H1 (cell line): ENCODE results near the gene DBNDD2. TPM values are rescaled to one million over a fixed set of nuclear protein-coding genes. Genes with fewer than 3 reads are reported as not detected.

Experiments used
- CTCF ChIA-PET: fragments of 300-600 bp; sonication (Branson Sonifier 250); formaldehyde crosslinking; loops from one replicate; lab custom pipeline; 2021; ENCODE audit not compliant: partially characterized antibody; lab: Charles Lee
- POLR2A ChIA-PET: fragments of 300-600 bp; sonication (Branson Sonifier 250); formaldehyde crosslinking; loops from one replicate; lab custom pipeline; 2021; ENCODE audit warnings: inconsistent platforms; ENCODE audit not compliant: partially characterized antibody; lab: Charles Lee
- DNase-seq, 2 experiments: peaks; one replicate each; pipeline versions ENCODE4 v3.0.0 to v3.0.0-alpha.2; 2010 to 2022; ENCODE audit warnings: low spot score in 2 of 2, low read depth in 1 of 2, mixed read lengths in 1 of 2
- FAIRE-seq: peaks from 2 replicates; lab custom pipeline; 2011; peaks lifted over from hg19 to GRCh38; lab: Jason Lieb, UNC
- H2AFZ ChIP-seq: 2 replicates; pipeline ENCODE4 v1.8.1; 2012; ENCODE audit warnings: low read length, inconsistent platforms
- H2AK5ac ChIP-seq: 2 replicates; pipeline ENCODE4 v1.6.1; 2013; ENCODE audit warnings: low read depth, low read length
- H2BK120ac ChIP-seq: replicated peaks from 2 replicates; pipeline ENCODE3; 2013; ENCODE audit warnings: low read depth, low read length, inconsistent platforms
- H2BK12ac ChIP-seq: 2 replicates; pipeline ENCODE4 v1.6.1; 2013; ENCODE audit warnings: low read depth, low read length
- H2BK15ac ChIP-seq: 2 replicates; pipeline ENCODE4 v1.6.1; 2013; ENCODE audit warnings: low read length
- H2BK20ac ChIP-seq: 2 replicates; pipeline ENCODE4 v1.6.1; 2013; ENCODE audit warnings: low read length
- H2BK5ac ChIP-seq: 2 replicates; pipeline ENCODE4 v1.6.1; 2013; ENCODE audit warnings: low read depth, low read length
- H3K14ac ChIP-seq: 2 replicates; pipeline ENCODE4 v1.6.1; 2013; ENCODE audit warnings: inconsistent platforms; ENCODE audit not compliant: insufficient read length
- H3K18ac ChIP-seq: 2 replicates; pipeline ENCODE4 v1.6.1; 2013; ENCODE audit warnings: low read length; ENCODE audit errors: extremely low read depth
- H3K23ac ChIP-seq: 2 replicates; pipeline ENCODE4 v1.6.1; 2013; ENCODE audit warnings: inconsistent platforms; ENCODE audit not compliant: insufficient read length
- H3K23me2 ChIP-seq: 2 replicates; pipeline ENCODE4 v1.6.1; 2013; ENCODE audit warnings: low read depth, low read length
- H3K27ac ChIP-seq: 2 replicates; pipeline ENCODE4 v1.6.1; 2011; ENCODE audit warnings: low read depth, low read length, inconsistent platforms
- H3K27me3 ChIP-seq, 4 experiments: replicated peaks in 1 of 4; 1 replicate in 1 of 4; 2 replicates in 3 of 4; pipeline versions ENCODE4 v1.6.1 to v1.8.1; 2011 to 2013; ENCODE audit warnings: low read length in 3 of 4, mild to moderate bottlenecking in 3 of 4, inconsistent platforms in 2 of 4, mixed read lengths in 2 of 4, moderate library complexity in 1 of 4; ENCODE audit not compliant: control insufficient read depth in 3 of 4, insufficient read depth in 3 of 4; ENCODE audit errors: extremely low read depth in 1 of 4
- H3K36me3 ChIP-seq, 4 experiments: 2 replicates each; pipeline versions ENCODE4 v1.6.1 to v1.8.1; 2011 to 2013; ENCODE audit warnings: mild to moderate bottlenecking in 4 of 4, low read length in 3 of 4, moderate library complexity in 2 of 4, control low read depth in 1 of 4, inconsistent platforms in 1 of 4; ENCODE audit not compliant: insufficient read depth in 4 of 4, control insufficient read depth in 2 of 4
- H3K4ac ChIP-seq: replicated peaks from 2 replicates; pipeline ENCODE3; 2013; ENCODE audit warnings: low read length, low read depth, mixed read lengths, inconsistent platforms; ENCODE audit not compliant: insufficient read length
- H3K4me1 ChIP-seq, 4 experiments: replicated peaks in 1 of 4; 1 replicate in 1 of 4; 2 replicates in 3 of 4; pipeline versions ENCODE4 v1.6.1 to v1.8.1; 2011 to 2013; ENCODE audit warnings: low read length in 3 of 4, inconsistent platforms in 2 of 4, mixed read lengths in 1 of 4; ENCODE audit not compliant: insufficient read depth in 4 of 4, control insufficient read depth in 3 of 4
- H3K4me2 ChIP-seq, 2 experiments: 2 replicates each; pipeline versions ENCODE4 v1.6.1 to v1.8.1; 2011 to 2013; ENCODE audit warnings: low read depth in 2 of 2, low read length in 2 of 2, control low read depth in 1 of 2, inconsistent platforms in 1 of 2, mild to moderate bottlenecking in 1 of 2; ENCODE audit not compliant: insufficient read depth in 1 of 2
- H3K4me3 ChIP-seq, 4 experiments: fragments of 200-600, 300-600 bp in 1 of 4; sonication (generic), shearing (Covaris generic), sonication (Bioruptor Twin) in 1 of 4; 2 replicates each; pipeline versions ENCODE4 v1.5.1 to v1.8.1; 2011 to 2016; ENCODE audit warnings: low read length in 4 of 4, low read depth in 3 of 4, control low read depth in 2 of 4, inconsistent platforms in 2 of 4, mild to moderate bottlenecking in 2 of 4, mixed read lengths in 1 of 4, moderate library complexity in 1 of 4; ENCODE audit not compliant: insufficient read depth in 2 of 4; ENCODE audit errors: extremely low read depth in 1 of 4
- H3K56ac ChIP-seq: replicated peaks from 2 replicates; pipeline ENCODE3; 2013; ENCODE audit warnings: low read depth, mild to moderate bottlenecking, mixed read lengths, low read length, inconsistent platforms; ENCODE audit not compliant: insufficient read length
- H3K79me1 ChIP-seq: 2 replicates; pipeline ENCODE4 v1.6.1; 2013; ENCODE audit warnings: low read depth, low read length, control low read depth
- H3K79me2 ChIP-seq, 2 experiments: 2 replicates each; pipeline versions ENCODE4 v1.6.1 to v1.8.1; 2012 to 2013; ENCODE audit warnings: low read length in 2 of 2, mild to moderate bottlenecking in 2 of 2, inconsistent platforms in 1 of 2; ENCODE audit not compliant: insufficient read depth in 2 of 2, control insufficient read depth in 1 of 2
- H3K9ac ChIP-seq, 4 experiments: replicated peaks in 1 of 4; 1 replicate in 1 of 4; 2 replicates in 3 of 4; pipeline versions ENCODE4 v1.6.1 to v1.8.1; 2011 to 2013; ENCODE audit warnings: low read depth in 3 of 4, low read length in 3 of 4, control low read depth in 2 of 4, mild to moderate bottlenecking in 2 of 4, moderate library complexity in 2 of 4, inconsistent platforms in 1 of 4; ENCODE audit errors: extremely low read depth in 1 of 4
- H3K9me3 ChIP-seq, 2 experiments: 2 replicates each; pipeline versions ENCODE4 v1.6.1 to v1.8.1; 2012 to 2013; ENCODE audit warnings: mild to moderate bottlenecking in 2 of 2, moderate library complexity in 2 of 2, control low read depth in 1 of 2, inconsistent platforms in 1 of 2, low read depth in 1 of 2, low read length in 1 of 2, mixed read lengths in 1 of 2; ENCODE audit not compliant: insufficient read depth in 2 of 2
- H4K20me1 ChIP-seq, 2 experiments: replicated peaks in 1 of 2; 2 replicates each; pipeline versions ENCODE3 to v1.8.1; 2011 to 2013; ENCODE audit warnings: inconsistent platforms in 2 of 2, low read length in 2 of 2, mild to moderate bottlenecking in 1 of 2; ENCODE audit not compliant: insufficient read depth in 2 of 2, control insufficient read depth in 1 of 2
- H4K5ac ChIP-seq: 2 replicates; pipeline ENCODE4 v1.6.1; 2013; ENCODE audit warnings: low read length, low read depth, mixed read lengths, inconsistent platforms; ENCODE audit not compliant: insufficient read length
- H4K8ac ChIP-seq: 2 replicates; pipeline ENCODE4 v1.8.0; 2013; ENCODE audit warnings: mild to moderate bottlenecking, moderate library complexity, low read length, inconsistent platforms; ENCODE audit not compliant: insufficient read depth; ENCODE audit errors: extremely low read depth
- H4K91ac ChIP-seq: replicated peaks from 2 replicates; pipeline ENCODE3; 2013; ENCODE audit warnings: low read length, mixed read lengths, inconsistent platforms; ENCODE audit not compliant: insufficient read length
- BACH1 ChIP-seq: IDR thresholded peaks from 2 replicates; pipeline ENCODE4 v1.6.1; 2012; ENCODE audit warnings: low read length, improper control_type of control experiment
- BRCA1 ChIP-seq: IDR thresholded peaks from 2 replicates; pipeline ENCODE4 v1.6.1; 2012; ENCODE audit warnings: low read depth, low read length, improper control_type of control experiment
- CHD1 ChIP-seq: IDR thresholded peaks from 2 replicates; pipeline ENCODE4 v1.6.1; 2012; ENCODE audit warnings: low read depth, low read length, improper control_type of control experiment
- EP300 ChIP-seq, 2 experiments: IDR thresholded peaks; 1 replicate in 1 of 2; 2 replicates in 1 of 2; pipeline ENCODE4 v1.6.1; 2011 to 2012; ENCODE audit warnings: low read depth in 2 of 2, low read length in 2 of 2, mild to moderate bottlenecking in 2 of 2, borderline replicate concordance in 1 of 2, inconsistent platforms in 1 of 2, moderate library complexity in 1 of 2
- POU5F1 ChIP-seq: IDR thresholded peaks from 2 replicates; pipeline ENCODE4 v1.6.1; 2011; ENCODE audit warnings: low read depth, mild to moderate bottlenecking, low read length, moderate library complexity
- RBBP5 ChIP-seq: IDR thresholded peaks from 2 replicates; pipeline ENCODE4 v1.7.1; 2012; ENCODE audit warnings: low read depth, mild to moderate bottlenecking, inconsistent platforms, low read length, moderate library complexity, borderline replicate concordance
- SIN3A ChIP-seq, 2 experiments: IDR thresholded peaks in 1 of 2; conservative IDR thresholded peaks in 1 of 2; 2 replicates each; pipeline ENCODE4 v1.6.1; 2011 to 2012; ENCODE audit warnings: low read length in 2 of 2, improper control_type of control experiment in 1 of 2, low read depth in 1 of 2, mild to moderate bottlenecking in 1 of 2
- WGBS, 2 experiments: shearing (Covaris generic) in 1 of 2; methylation state at CpG; one replicate each; pipeline versions ENCODE4 v1.1.6 to v1.1.7; 2013 to 2015; ENCODE audit warnings: low lambda C conversion rate in 2 of 2, mixed read lengths in 2 of 2, inconsistent platforms in 1 of 2, low coverage in 1 of 2, missing lambda C conversion rate in 1 of 2; ENCODE audit not compliant: insufficient replicate concordance in 2 of 2, insufficient coverage in 1 of 2, insufficient read length in 1 of 2; ENCODE audit errors: extremely low coverage in 1 of 2, missing lambda C conversion rate in 1 of 2; 5-methylcytosine and 5-hydroxymethylcytosine counted together
- polyA plus RNA-seq, 7 experiments: library from polyadenylated mRNA; depleted of rRNA in 3 of 7; stranded (reverse) in 5 of 7; unstranded in 2 of 7; fragments of >200 nt in 5 of 7; fragments of 200-250 nt in 2 of 7; gene quantifications; 1 replicate in 5 of 7; 2 replicates in 1 of 7; 4 replicates in 1 of 7; pipeline versions ENCODE4 v1.2.1 to v1.2.3, GENCODE V29; 2011 to 2013; ENCODE audit warnings: missing spikeins in 2 of 7, mixed read lengths in 2 of 7
- total RNA-seq: library from RNA; stranded (reverse); fragmentation: NEBNext Ultra II Directional; extraction: Animal tissue kit (Norgen Biotek cat#: 25700); gene quantifications from 2 replicates; pipeline ENCODE4 v1.2.1, GENCODE V29; 2021
- TF ChIP-seq, protein P1 (sequence below), 3 experiments: IDR thresholded peaks; 1 replicate in 2 of 3; 2 replicates in 1 of 3; pipeline versions ENCODE4 v1.5.1 to v1.6.1; 2011; ENCODE audit warnings: low read length in 3 of 3, mild to moderate bottlenecking in 3 of 3, inconsistent platforms in 2 of 3, low read depth in 1 of 3, moderate library complexity in 1 of 3; ENCODE audit not compliant: insufficient read depth in 1 of 3; ENCODE audit errors: control extremely low read depth in 1 of 3

The DBNDD2 gene
- total and polyA plus RNA-seq, 2 of the 8 experiments (the other 6 are each of a cell fraction or from before 2014, with no cell fraction given) = 55.8 to 96.3 TPM

DNA sequence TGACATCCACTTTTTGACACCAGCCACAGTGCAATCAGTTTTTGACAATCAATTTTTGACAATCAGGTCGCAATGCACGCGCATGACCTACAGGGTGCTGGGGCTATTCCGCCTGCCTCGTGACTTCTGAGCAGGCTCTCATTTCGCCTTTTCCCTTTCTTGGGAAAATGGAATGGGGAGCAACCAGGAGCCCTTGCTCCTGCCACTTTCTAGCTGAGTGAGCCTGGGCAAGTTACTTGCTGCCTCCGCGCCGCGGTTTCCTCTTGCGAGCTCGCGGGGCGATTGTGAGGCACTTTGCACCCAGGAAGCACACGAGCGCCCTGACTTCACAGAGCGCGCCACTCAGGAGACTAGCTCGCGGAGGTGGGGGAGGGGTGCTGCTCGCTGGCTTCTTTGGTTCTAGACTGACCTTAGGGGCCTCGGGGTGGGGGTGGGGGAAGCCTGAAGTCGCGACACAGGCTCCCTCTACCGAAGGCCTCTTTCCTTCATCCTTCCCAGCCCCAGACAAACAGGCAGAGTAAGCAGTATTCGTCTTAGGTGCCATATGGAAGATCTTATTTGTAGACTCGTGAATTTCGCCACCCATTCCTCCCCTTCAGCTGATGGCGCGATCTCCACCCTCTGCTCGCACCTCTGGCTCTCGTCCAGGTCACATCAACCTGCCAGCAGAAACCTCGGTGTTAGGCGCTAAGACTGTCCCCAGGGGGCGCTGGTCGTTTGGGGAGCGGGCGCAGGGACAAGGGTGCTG is 34.6 kb upstream of the DBNDD2 start:
- 0 out of 8 replicates have a peak, but pooled peaks cover 0 to 3% (median 0%) of the 10 kb centered on the region in 4 experiments for H3K36me3 ChIP-seq
- no peak overlapping the region for H2AK5ac ChIP-seq
- no peak overlapping the region for H2BK20ac ChIP-seq
- no peak overlapping the region for H2BK120ac ChIP-seq
- H3K23ac ChIP-seq = no peak overlapping the region
- peak overlapping the region; percentile 84 for H2AFZ ChIP-seq
- no peak overlapping the region for H3K56ac ChIP-seq
- no peak overlapping the region for H4K91ac ChIP-seq
- H3K9ac ChIP-seq = peak overlapping the region in 2 of 4 experiments; percentile 51 to 59; a peak in 4 of 7 replicates
- H3K79me2 ChIP-seq = no peaks in the 10 kb centered on the region
- peaks cover 0 to 16% (median 9%) of the 10 kb centered on the region in 4 experiments; a peak in 6 of 7 replicates for H3K4me1 ChIP-seq
- no peak for FAIRE-seq
- H3K23me2 ChIP-seq = peaks cover 4% of the 10 kb centered on the region
- no peak overlapping the region for H2BK5ac ChIP-seq
- H3K4me2 ChIP-seq = peak overlapping the region; percentile 54 to 86
- H4K8ac ChIP-seq = 0 out of 2 replicates have a peak overlapping the region, but pooled peaks have one; percentile 75
- ChIA-PET POLR2A (interaction anchor here (0.6 to 4.5 kb wide), 13 partner anchors 10 to 1315 kb away, joined by 3 to 42 read pairs (median 4); partner anchors contain the start of genes DBNDD2, PIGT and SYS1), CTCF (interaction anchor here (0.7 to 11.9 kb wide), 41 partner anchors 8 to 410 kb away, joined by 3 to 186 read pairs (median 8); partner anchors contain the start of genes DBNDD2, PIGT, SDC4 and SYS1)
- H3K4me3 ChIP-seq = peak overlapping the region; percentile 27 to 63 (median 45); a peak in 7 of 8 replicates
- peak overlapping the region; percentile 99; the same call in 1 of the 2 replicates for H2BK15ac ChIP-seq
- H3K9me3 ChIP-seq = no peaks in the 10 kb centered on the region
- peaks cover 0 to 12% (median 9%) of the 10 kb centered on the region in 4 experiments; a peak in 3 of 7 replicates for H3K27me3 ChIP-seq
- 15% methylated on average over 36 of the region's 38 CpGs; no CpG with 5 or more reads in 1 of the 2 experiments for WGBS, 2 experiments
- no peak overlapping the region for H3K27ac ChIP-seq
- peak overlapping the region; percentile 96 for H3K18ac ChIP-seq
- H3K4ac ChIP-seq = no peak overlapping the region
- peak; percentile 70 to 96 for DNase-seq
- peak overlapping the region; percentile 43; the same call in 1 of the 2 replicates for H2BK12ac ChIP-seq
- H4K20me1 ChIP-seq = no peaks in the 10 kb centered on the region
- no peak overlapping the region for H3K14ac ChIP-seq
- H3K79me1 ChIP-seq = no peaks in the 10 kb centered on the region
- H4K5ac ChIP-seq = peak overlapping the region; percentile 18
- TF ChIP-seq CHD1 (no peak), POU5F1 (no peak), RBBP5 (peak; percentile 30), BRCA1 (no peak), BACH1 (no peak), EP300 (IDR thresholded peaks at IDR 0.05; ENCODE audit: borderline replicate concordance in 1 of 2, low read depth in 2 of 2, low read length in 2 of 2) (no peak), SIN3A (conservative IDR thresholded peaks at IDR 0.05 in 1 of 2, IDR thresholded peaks at IDR 0.05 in 1 of 2; ENCODE audit: low read depth in 1 of 2, low read length in 2 of 2) (peak; percentile 37 to 41; a peak in 1 of 4 replicates)
- TF ChIP-seq, protein P1, sequence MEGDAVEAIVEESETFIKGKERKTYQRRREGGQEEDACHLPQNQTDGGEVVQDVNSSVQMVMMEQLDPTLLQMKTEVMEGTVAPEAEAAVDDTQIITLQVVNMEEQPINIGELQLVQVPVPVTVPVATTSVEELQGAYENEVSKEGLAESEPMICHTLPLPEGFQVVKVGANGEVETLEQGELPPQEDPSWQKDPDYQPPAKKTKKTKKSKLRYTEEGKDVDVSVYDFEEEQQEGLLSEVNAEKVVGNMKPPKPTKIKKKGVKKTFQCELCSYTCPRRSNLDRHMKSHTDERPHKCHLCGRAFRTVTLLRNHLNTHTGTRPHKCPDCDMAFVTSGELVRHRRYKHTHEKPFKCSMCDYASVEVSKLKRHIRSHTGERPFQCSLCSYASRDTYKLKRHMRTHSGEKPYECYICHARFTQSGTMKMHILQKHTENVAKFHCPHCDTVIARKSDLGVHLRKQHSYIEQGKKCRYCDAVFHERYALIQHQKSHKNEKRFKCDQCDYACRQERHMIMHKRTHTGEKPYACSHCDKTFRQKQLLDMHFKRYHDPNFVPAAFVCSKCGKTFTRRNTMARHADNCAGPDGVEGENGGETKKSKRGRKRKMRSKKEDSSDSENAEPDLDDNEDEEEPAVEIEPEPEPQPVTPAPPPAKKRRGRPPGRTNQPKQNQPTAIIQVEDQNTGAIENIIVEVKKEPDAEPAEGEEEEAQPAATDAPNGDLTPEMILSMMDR (IDR thresholded peaks at IDR 0.05; ENCODE audit: control extremely low read depth in 1 of 3, insufficient read depth in 1 of 3, low read depth in 1 of 3, low read length in 3 of 3) = peak; percentile 88 to 96 (median 92)
